HG02571 (cell line): ENCODE measurements around the gene DNER.

Source experiments
- ATAC-seq: cut with Tn5 transposase; IDR thresholded peaks from one replicate; pipeline ENCODE4 v1.9.1; 2021; ENCODE audit warnings: mild to moderate bottlenecking, moderate library complexity; ENCODE audit not compliant: unreplicated experiment

Gene DNER

GRCh38 chr2:229445501-229446211, 268.7 kb downstream of the DNER start:
- ATAC-seq: no peak

- no peak for ATAC-seq
These were observed 269.3 kb downstream of the DNER start for GRCh38 chr2:229445019-229445418.

- no peak for ATAC-seq
These were observed 270.6 kb downstream of the DNER start for GRCh38 chr2:229443546-229444268.

- ATAC-seq: no peak
These were observed 271.2 kb downstream of the DNER start for GRCh38 chr2:229443141-229443540.

- ATAC-seq: no peak
These were observed 275.8 kb downstream of the DNER start for GRCh38 chr2:229438430-229439159.

- ATAC-seq: no peak
These were observed 276.9 kb downstream of the DNER start for GRCh38 chr2:229437467-229437866.

- ATAC-seq: no peak
These were observed 280.2 kb downstream of the DNER start for GRCh38 chr2:229434187-229434586.

GRCh38 chr2:229433351-229433750, 281.0 kb downstream of the DNER start:
- no peak for ATAC-seq

GRCh38 chr2:229431327-229431954, 282.9 kb downstream of the DNER start:
- no peak for ATAC-seq

GRCh38 chr2:229429589-229429988, 284.8 kb downstream of the DNER start:
- no peak for ATAC-seq

GRCh38 chr2:229426464-229426863, 287.9 kb downstream of the DNER start:
- no peak for ATAC-seq

- no peak for ATAC-seq
These were observed 288.8 kb downstream of the DNER start for GRCh38 chr2:229425598-229425997.

- no peak for ATAC-seq
These were observed 292.3 kb downstream of the DNER start for GRCh38 chr2:229422063-229422462.

- no peak for ATAC-seq
These were observed 295.2 kb downstream of the DNER start for GRCh38 chr2:229419158-229419557.

GRCh38 chr2:229417916-229418315, 296.4 kb downstream of the DNER start:
- no peak for ATAC-seq

GRCh38 chr2:229417176-229417575, 297.2 kb downstream of the DNER start:
- no peak for ATAC-seq

- no peak for ATAC-seq
These were observed 298.1 kb downstream of the DNER start for GRCh38 chr2:229416116-229416694.

GRCh38 chr2:229414631-229415030, 299.7 kb downstream of the DNER start:
- ATAC-seq: no peak

GRCh38 chr2:229412686-229413085, 301.7 kb downstream of the DNER start:
- ATAC-seq: no peak

GRCh38 chr2:229410946-229411345, 303.4 kb downstream of the DNER start:
- ATAC-seq: no peak

GRCh38 chr2:229410264-229410663, 304.1 kb downstream of the DNER start:
- ATAC-seq: no peak
